ENCODE results near the gene AHNAK.
A peak's percentile ranks its signal among the peaks of the same experiment; 100 is the strongest.

Gene AHNAK

GRCh38 chr11:62409831-62410230, 136.8 kb downstream of the AHNAK start:
- POLR2A ChIA-PET: no interaction called here
- Histone ChIP-seq H3K9me3 (ENCODE audit: control insufficient read depth, insufficient read depth, low read depth, low read length) (no peaks in the 10 kb centered on the region), H3K4me1 (ENCODE audit: control insufficient read depth, insufficient read depth, low read length) (no peaks in the 10 kb centered on the region), H3K27ac (ENCODE audit: extremely low read depth, low read depth, low read length) (no peak overlapping the region), H3K4me3 (ENCODE audit: low read depth, low read length) (no peak overlapping the region), H3K36me3 (ENCODE audit: control insufficient read depth in 2 of 2, insufficient read depth in 1 of 2, low read length in 2 of 2) (no peaks in the 10 kb centered on the region)
- TF ChIP-seq ZNF561 (tag by site-specific recombination; IDR thresholded peaks at IDR 0.05; ENCODE audit: borderline replicate concordance): no peak
- CTCF ChIA-PET: interaction anchor here (0.6 to 3.8 kb wide), 3 partner anchors 15 to 79 kb away, joined by 3 to 19 read pairs (median 13); no protein-coding TSS in a partner anchor

GRCh38 chr11:62406034-62406433, 140.6 kb downstream of the AHNAK start:
- Histone ChIP-seq H3K27ac (ENCODE audit: extremely low read depth, low read depth, low read length) (no peak overlapping the region), H3K36me3 (ENCODE audit: control insufficient read depth in 2 of 2, insufficient read depth in 1 of 2, low read length in 2 of 2) (no peaks in the 10 kb centered on the region), H3K9me3 (ENCODE audit: control insufficient read depth, insufficient read depth, low read depth, low read length) (no peaks in the 10 kb centered on the region), H3K4me1 (ENCODE audit: control insufficient read depth, insufficient read depth, low read length) (no peaks in the 10 kb centered on the region), H3K4me3 (ENCODE audit: low read depth, low read length) (no peak overlapping the region)
- peak; percentile 47 for TF ChIP-seq ZBTB44 (tag by site-specific recombination; IDR thresholded peaks at IDR 0.05)
- TF ChIP-seq KLF8 (tag by site-specific recombination; IDR thresholded peaks at IDR 0.05): no peak
- ChIA-PET POLR2A (interaction anchor here (0.6 to 0.7 kb wide), 3 partner anchors 133 to 219 kb away, joined by 3 read pairs; partner anchors contain the start of gene EEF1G), CTCF (interaction anchor here (1.0 to 3.3 kb wide), 2 partner anchors 19 to 155 kb away, joined by 4 to 14 read pairs; no protein-coding TSS in a partner anchor)

GRCh38 chr11:62404901-62405300, 141.7 kb downstream of the AHNAK start:
- Histone ChIP-seq H3K27ac (ENCODE audit: extremely low read depth, low read depth, low read length) (no peak overlapping the region), H3K9me3 (ENCODE audit: control insufficient read depth, insufficient read depth, low read depth, low read length) (no peaks in the 10 kb centered on the region), H3K4me1 (ENCODE audit: control insufficient read depth, insufficient read depth, low read length) (no peaks in the 10 kb centered on the region), H3K4me3 (ENCODE audit: low read depth, low read length) (no peak overlapping the region), H3K36me3 (ENCODE audit: control insufficient read depth in 2 of 2, insufficient read depth in 1 of 2, low read length in 2 of 2) (no peaks in the 10 kb centered on the region)
- ChIA-PET CTCF (interaction anchor here (0.6 to 3.3 kb wide), 3 partner anchors 20 to 476 kb away, joined by 3 to 14 read pairs (median 4); partner anchors contain the start of gene SLC3A2), POLR2A (no interaction called here)
- TF ChIP-seq ZNF513 (tag by site-specific recombination; IDR thresholded peaks at IDR 0.05) (no peak), TCF7L2 (IDR thresholded peaks at IDR 0.05; ENCODE audit: borderline replicate concordance, low read depth, low read length) (no peak), HIC1 (tag by site-specific recombination; IDR thresholded peaks at IDR 0.05) (no peak), ZEB2 (tag by site-specific recombination; IDR thresholded peaks at IDR 0.05) (no peak), SETDB1 (IDR thresholded peaks at IDR 0.05; ENCODE audit: insufficient read length, low read length) (no peak), ZNF362 (tag by site-specific recombination; IDR thresholded peaks at IDR 0.05) (no peak), ZNF660 (tag by site-specific recombination; IDR thresholded peaks at IDR 0.05) (no peak), ELK4 (IDR thresholded peaks at IDR 0.05; ENCODE audit: borderline replicate concordance, low read depth, low read length) (no peak), ZNF510 (tag by site-specific recombination; IDR thresholded peaks at IDR 0.05; ENCODE audit: insufficient replicate concordance) (no peak), ZNF24 (tag by site-specific recombination; IDR thresholded peaks at IDR 0.05) (no peak), ZNF664 (tag by site-specific recombination; IDR thresholded peaks at IDR 0.05) (no peak), ZNF76 (tag by site-specific recombination; IDR thresholded peaks at IDR 0.05; ENCODE audit: borderline replicate concordance, low read depth) (no peak), REST (tag by site-specific recombination; IDR thresholded peaks at IDR 0.05) (no peak), ZNF266 (tag by site-specific recombination; IDR thresholded peaks at IDR 0.05; ENCODE audit: low read depth) (no peak), ZNF623 (tag by site-specific recombination; IDR thresholded peaks at IDR 0.05) (no peak), ZNF121 (tag by site-specific recombination; IDR thresholded peaks at IDR 0.05) (no peak)

Measured in HEK293 (cell line).